Spinal cord (tissue), 10 donors: ENCODE measurements around the gene MAG. TPM values are rescaled to one million over a fixed set of nuclear protein-coding genes. Genes with fewer than 3 reads are reported as not detected.
"Not testable (repeated sequence)": the region's sequence is repeated elsewhere in the genome, so short reads cannot be mapped to it uniquely, and the experiment has no call there.

ENCODE experiments used
- DNase-seq, 6 donors: peaks; one replicate each; pipeline versions ENCODE4 v3.0.0 to v3.0.0-alpha.2; 2013 to 2015; ENCODE audit warnings: low spot score in 6 of 6, low read depth in 4 of 6
- H3K27ac ChIP-seq: one replicate; pipeline ENCODE4 v1.5.1; 2013; ENCODE audit warnings: low read depth, low read length, control low read depth
- H3K27me3 ChIP-seq: one replicate; pipeline ENCODE4 v1.6.1; 2013; ENCODE audit warnings: low read length; ENCODE audit not compliant: control insufficient read depth, insufficient read depth
- H3K36me3 ChIP-seq: one replicate; pipeline ENCODE4 v1.6.1; 2013; ENCODE audit warnings: low read length; ENCODE audit not compliant: control insufficient read depth, insufficient read depth
- H3K4me1 ChIP-seq: one replicate; pipeline ENCODE4 v1.6.1; 2013; ENCODE audit warnings: low read length; ENCODE audit not compliant: control insufficient read depth, insufficient read depth
- H3K4me3 ChIP-seq: one replicate; pipeline ENCODE4 v1.5.1; 2013; ENCODE audit warnings: low read depth, low read length, control low read depth
- H3K9me3 ChIP-seq: one replicate; pipeline ENCODE4 v1.6.1; 2013; ENCODE audit warnings: low read length; ENCODE audit not compliant: control insufficient read depth, insufficient read depth
- WGBS: methylation state at CpG from one replicate; pipeline ENCODE4 v1.1.5; 2013; ENCODE audit warnings: missing lambda C conversion rate; ENCODE audit not compliant: insufficient coverage; 5-methylcytosine and 5-hydroxymethylcytosine counted together
- polyA plus RNA-seq, 2 donors: library from polyadenylated mRNA; unstranded; fragments of 120-200 nt; gene quantifications; one replicate each; pipeline ENCODE4 v1.2.1, GENCODE V29; 2013; ENCODE audit not compliant: insufficient read length in 2 of 2
- total RNA-seq, 2 donors: library from RNA; depleted of rRNA in 1 of 2; stranded (reverse); fragments of 120-200 nt in 1 of 2; fragments of >200 nt in 1 of 2; gene quantifications; one replicate each; pipeline versions ENCODE4 v1.2.3 to v1.2.4, GENCODE V29; 2013 to 2014
- donor health status: healthy.

The MAG gene
- total and polyA plus RNA-seq, 4 donors, result 83.5 to 261 (median 232) TPM

GRCh38 chr19:35281303-35281702 is 10.7 kb upstream of the MAG start:
- WGBS, result 43% methylated on average over 2 of the region's 4 CpGs

GRCh38 chr19:35284153-35285094 is 7.5 kb upstream of the MAG start:
- H3K4me1 ChIP-seq, result peaks cover 13% of the 10 kb centered on the region
- H3K36me3 ChIP-seq, result peaks cover 11% of the 10 kb centered on the region
- H3K27me3 ChIP-seq, result no peaks in the 10 kb centered on the region
- WGBS, result 73% methylated on average over 13 of the region's 17 CpGs
- no peak overlapping the region for H3K27ac ChIP-seq
- no peak overlapping the region for H3K4me3 ChIP-seq
- no peak for DNase-seq
- H3K9me3 ChIP-seq, result no peaks in the 10 kb centered on the region

More at GRCh38 chr19:35281303-35281702, 10.7 kb upstream of the MAG start:
- Histone ChIP-seq H3K27me3 (no peaks in the 10 kb centered on the region), H3K4me1 (peaks cover 15% of the 10 kb centered on the region), H3K36me3 (peaks cover 43% of the 10 kb centered on the region), H3K4me3 (no peak overlapping the region), H3K9me3 (no peaks in the 10 kb centered on the region), H3K27ac (no peak overlapping the region)
- DNase-seq, result no peak

- Histone ChIP-seq H3K9me3 (no peaks in the 10 kb centered on the region), H3K36me3 (peaks cover 5% of the 10 kb centered on the region), H3K4me1 (peaks cover 7% of the 10 kb centered on the region), H3K4me3 (no peak overlapping the region), H3K27ac (no peak overlapping the region), H3K27me3 (no peaks in the 10 kb centered on the region)
- no CpG with 5 or more reads among the region's 1 CpG for WGBS
- DNase-seq, result no peak
Measured at GRCh38 chr19:35285095-35285449, 6.9 kb upstream of the MAG start.

GRCh38 chr19:35285465-35285864 is 6.5 kb upstream of the MAG start:
- DNase-seq, H3K4me3 ChIP-seq, H3K27me3 ChIP-seq, H3K4me1 ChIP-seq, H3K9me3 ChIP-seq, H3K36me3 ChIP-seq, H3K27ac ChIP-seq: not testable (repeated sequence)
- no CpG with 5 or more reads among the region's 3 CpGs for WGBS

- H3K9me3 ChIP-seq, H3K4me3 ChIP-seq, DNase-seq, H3K36me3 ChIP-seq, H3K27me3 ChIP-seq, H3K27ac ChIP-seq: not testable (repeated sequence)
- H3K4me1 ChIP-seq, result peaks cover 11% of the 10 kb centered on the region
- WGBS, result 81% methylated on average over 5 of the region's 5 CpGs
Measured at GRCh38 chr19:35286101-35286500, 5.9 kb upstream of the MAG start.

GRCh38 chr19:35287713-35288112 is 4.2 kb upstream of the MAG start:
- Histone ChIP-seq H3K4me3 (no peak overlapping the region), H3K27me3 (no peaks in the 10 kb centered on the region), H3K9me3 (no peaks in the 10 kb centered on the region), H3K36me3 (no peaks in the 10 kb centered on the region), H3K27ac (no peak overlapping the region), H3K4me1 (peaks cover 23% of the 10 kb centered on the region)
- no peak for DNase-seq
- WGBS, result no CpG with 5 or more reads among the region's 10 CpGs

- H3K4me1 ChIP-seq, result peaks cover 28% of the 10 kb centered on the region
- no peaks in the 10 kb centered on the region for H3K9me3 ChIP-seq
- H3K27ac ChIP-seq, result no peak overlapping the region
- no peaks in the 10 kb centered on the region for H3K36me3 ChIP-seq
- no peaks in the 10 kb centered on the region for H3K27me3 ChIP-seq
- no peak overlapping the region for H3K4me3 ChIP-seq
- WGBS, result 47% methylated on average over 2 of the region's 2 CpGs
- DNase-seq, result no peak
Measured at GRCh38 chr19:35288331-35288730, 3.6 kb upstream of the MAG start.

- DNase-seq, result no peak
- Histone ChIP-seq H3K9me3 (no peaks in the 10 kb centered on the region), H3K4me1 (peaks cover 34% of the 10 kb centered on the region), H3K27ac (no peak overlapping the region), H3K36me3 (no peaks in the 10 kb centered on the region), H3K4me3 (no peak overlapping the region), H3K27me3 (no peaks in the 10 kb centered on the region)
- 73% methylated on average over 4 of the region's 5 CpGs for WGBS
Measured at GRCh38 chr19:35288906-35289305, 3.1 kb upstream of the MAG start.

- WGBS, result 70% methylated on average over 12 of the region's 20 CpGs
- Histone ChIP-seq H3K4me1 (peaks cover 41% of the 10 kb centered on the region), H3K27me3 (no peaks in the 10 kb centered on the region), H3K9me3 (no peaks in the 10 kb centered on the region), H3K27ac (no peak overlapping the region), H3K36me3 (no peaks in the 10 kb centered on the region), H3K4me3 (no peak overlapping the region)
- DNase-seq, result peak in 1 of 6 donors; percentile 46
Measured at GRCh38 chr19:35290381-35291127, 1.4 kb upstream of the MAG start.
